Measurements from ENCODE around the gene SAMD4A. TPM values are rescaled to one million over a fixed set of nuclear protein-coding genes. Genes with fewer than 3 reads are reported as not detected.

The SAMD4A gene
- total RNA-seq, 1 experiment from 2014 or later = 9.6 TPM

GRCh38 chr14:54698501-54698900 is 131.6 kb downstream of the SAMD4A start:
- H3K4me1 ChIP-seq (ENCODE audit: insufficient read depth, low read length) = no peaks in the 10 kb centered on the region
- H3K9ac ChIP-seq (ENCODE audit: extremely low read depth, insufficient read length, low read length) = no peak overlapping the region
- no peak overlapping the region for H2AK5ac ChIP-seq (ENCODE audit: insufficient read length, low read length)
- no peak overlapping the region for H4K8ac ChIP-seq (replicated peaks; ENCODE audit: insufficient read length, low read depth, low read length)
- no peak overlapping the region for H3K23ac ChIP-seq (ENCODE audit: insufficient read length, low read depth, low read length)
- H2BK15ac ChIP-seq (ENCODE audit: low read depth, low read length) = no peak overlapping the region
- peaks cover 0 to 2% (median 0%) of the 10 kb centered on the region in 3 experiments; a peak in 1 of 7 replicates for H3K36me3 Mint-ChIP-seq (ENCODE audit: insufficient read depth in 1 of 3, low read depth in 3 of 3)
- H3K56ac ChIP-seq (ENCODE audit: insufficient read length, low read depth, low read length) = no peak overlapping the region
- H3K18ac ChIP-seq (ENCODE audit: insufficient read length, low read depth, low read length) = peak overlapping the region; percentile 3
- no peak overlapping the region for H3K27ac ChIP-seq (ENCODE audit: insufficient read length, low read depth, low read length)
- WGBS (ENCODE audit: extremely low coverage, insufficient read length, low lambda C conversion rate) = no CpG with 5 or more reads among the region's 6 CpGs
- H3K79me1 ChIP-seq (ENCODE audit: insufficient read depth, low read depth, low read length, poor library complexity, severe bottlenecking) = no peaks in the 10 kb centered on the region
- H4K5ac ChIP-seq (ENCODE audit: insufficient read length, low read depth, low read length) = no peak overlapping the region
- no peaks in the 10 kb centered on the region for H3K9me3 ChIP-seq (ENCODE audit: control insufficient read depth, low read depth, low read length)
- H3K14ac ChIP-seq (ENCODE audit: insufficient read depth, low read length) = no peak overlapping the region
- H2BK12ac ChIP-seq (ENCODE audit: insufficient read length, low read depth, low read length) = no peak overlapping the region
- H3K23me2 ChIP-seq (ENCODE audit: insufficient read length, low read depth, low read length, poor library complexity, severe bottlenecking) = no peaks in the 10 kb centered on the region
- no peak overlapping the region for H2BK5ac ChIP-seq (ENCODE audit: insufficient read length, low read length)
- no peak overlapping the region for H2BK20ac ChIP-seq (ENCODE audit: low read depth, low read length, poor library complexity, severe bottlenecking)
- no peak for DNase-seq
- no peak overlapping the region for H2BK120ac ChIP-seq (ENCODE audit: low read depth, low read length, poor library complexity, severe bottlenecking)
- peak overlapping the region in 1 of 3 experiments; percentile 56; a peak in 1 of 7 replicates for H3K27ac Mint-ChIP-seq
- TF ChIP-seq CTCF (conservative IDR thresholded peaks at IDR 0.05) = no peak
- no peaks in the 10 kb centered on the region for H4K20me1 ChIP-seq (ENCODE audit: control insufficient read depth, insufficient read depth, insufficient read length)
- H3K4me2 ChIP-seq (ENCODE audit: insufficient read depth, insufficient read length, low read length) = no peak overlapping the region
- no peak overlapping the region for H3K4me3 Mint-ChIP-seq
- no peaks in the 10 kb centered on the region for H3K9me3 Mint-ChIP-seq
- H2AFZ ChIP-seq (ENCODE audit: low read length) = no peak overlapping the region
- H4K91ac ChIP-seq (ENCODE audit: insufficient read length, low read depth, low read length) = no peak overlapping the region
- no peak overlapping the region for H3K4ac ChIP-seq (ENCODE audit: low read depth, low read length)
- no peaks in the 10 kb centered on the region for H3K27me3 ChIP-seq (ENCODE audit: insufficient read depth, low read length)
- H3K4me1 Mint-ChIP-seq = peaks cover 6 to 7% of the 10 kb centered on the region in 2 experiments
- H3T11ph ChIP-seq (ENCODE audit: low read length) = no peak overlapping the region
- H3K27me3 Mint-ChIP-seq (ENCODE audit: low read depth) = no peaks in the 10 kb centered on the region
- H3K79me2 ChIP-seq (ENCODE audit: insufficient read depth, low read length) = no peaks in the 10 kb centered on the region
